ENCODE data around the gene TMEM63A.

The TMEM63A gene

GRCh38 chr1:225846331-225847310 lies 35.6 kb downstream of the TMEM63A start:
- no peak for TF ChIP-seq CTCF (IDR thresholded peaks at IDR 0.05; ENCODE audit: low read depth, low read length)
- DNase-seq (ENCODE audit: extremely low read depth, low read depth): no peak

GRCh38 chr1:225845571-225846259 lies 36.5 kb downstream of the TMEM63A start:
- DNase-seq (ENCODE audit: extremely low read depth, low read depth): peak; percentile 61
- TF ChIP-seq CTCF (IDR thresholded peaks at IDR 0.05; ENCODE audit: low read depth, low read length): peak; percentile 85

- no peak for TF ChIP-seq CTCF (IDR thresholded peaks at IDR 0.05; ENCODE audit: low read depth, low read length)
Measured at GRCh38 chr1:225845097-225845496, 37.1 kb downstream of the TMEM63A start.

GRCh38 chr1:225844236-225845061 lies 37.7 kb downstream of the TMEM63A start:
- no peak for TF ChIP-seq CTCF (IDR thresholded peaks at IDR 0.05; ENCODE audit: low read depth, low read length)
- DNase-seq (ENCODE audit: extremely low read depth, low read depth): no peak

More at GRCh38 chr1:225845097-225845496, 37.1 kb downstream of the TMEM63A start:
- no peak for DNase-seq (ENCODE audit: extremely low read depth, low read depth)

- no peak for TF ChIP-seq CTCF (IDR thresholded peaks at IDR 0.05; ENCODE audit: low read depth, low read length)
- no peak for DNase-seq (ENCODE audit: extremely low read depth, low read depth)
Measured at GRCh38 chr1:225843426-225843795, 38.8 kb downstream of the TMEM63A start.

- TF ChIP-seq CTCF (IDR thresholded peaks at IDR 0.05; ENCODE audit: low read depth, low read length): no peak
Measured at GRCh38 chr1:225842788-225843425, 39.3 kb downstream of the TMEM63A start.

More at GRCh38 chr1:225842788-225843425, 39.3 kb downstream of the TMEM63A start:
- DNase-seq (ENCODE audit: extremely low read depth, low read depth): no peak
